Smooth muscle cell (in vitro differentiated cells): ENCODE data around the gene CAPN10. TPM values are rescaled to one million over a fixed set of nuclear protein-coding genes. Genes with fewer than 3 reads are reported as not detected.

ENCODE experiments used
- DNase-seq: peaks from one replicate; lab custom pipeline; 2025; ENCODE audit not compliant: unreplicated experiment; lab: John Stamatoyannopoulos, UW
- H2AFZ ChIP-seq: fragments of 200-600 bp; sonication (generic); 2 replicates; pipeline ENCODE4 v1.6.0; 2016; ENCODE audit warnings: antibody characterized with exemption, low read depth, mild to moderate bottlenecking
- H3F3A ChIP-seq: fragments of 200-600 bp; sonication (generic); 2 replicates; pipeline ENCODE4 v1.6.0; 2017; ENCODE audit warnings: antibody characterized with exemption, low read depth
- H3K27ac ChIP-seq: fragments of 200-600 bp; sonication (generic); 2 replicates; pipeline ENCODE4 v1.5.1; 2016; ENCODE audit warnings: low read depth, mild to moderate bottlenecking
- H3K27me3 ChIP-seq: fragments of 200-600 bp; sonication (generic); 2 replicates; pipeline ENCODE4 v1.6.1; 2016; ENCODE audit warnings: low read depth, mild to moderate bottlenecking
- H3K36me3 ChIP-seq: fragments of 200-600 bp; sonication (generic); 2 replicates; pipeline ENCODE4 v1.5.1; 2016; ENCODE audit warnings: low read depth
- H3K4me1 ChIP-seq: fragments of 200-600 bp; sonication (generic); 2 replicates; pipeline ENCODE4 v1.5.1; 2016; ENCODE audit warnings: low read depth
- H3K4me2 ChIP-seq: fragments of 200-600 bp; sonication (generic); 2 replicates; pipeline ENCODE4 v1.6.0; 2016; ENCODE audit warnings: mild to moderate bottlenecking
- H3K4me3 ChIP-seq: fragments of 200-600 bp; sonication (generic); 2 replicates; pipeline ENCODE4 v1.5.1; 2016; ENCODE audit warnings: mild to moderate bottlenecking
- H3K79me2 ChIP-seq: fragments of 200-600 bp; sonication (generic); 2 replicates; pipeline ENCODE4 v1.6.0; 2016; ENCODE audit warnings: low read depth, mild to moderate bottlenecking
- H3K9ac ChIP-seq: fragments of 200-600 bp; sonication (generic); 2 replicates; pipeline ENCODE4 v1.6.0; 2016; ENCODE audit warnings: low read depth
- H3K9me3 ChIP-seq: fragments of 200-600 bp; sonication (generic); replicated peaks from 2 replicates; pipeline ENCODE4 v1.5.1; 2016; ENCODE audit warnings: low read depth
- H4K20me1 ChIP-seq: fragments of 200-600 bp; sonication (generic); 2 replicates; pipeline ENCODE4 v1.6.0; 2016; ENCODE audit warnings: low read depth
- CTCF ChIP-seq: fragments of 200-600 bp; sonication (generic); IDR thresholded peaks from 2 replicates; pipeline ENCODE4 v1.5.1; 2017; ENCODE audit warnings: borderline replicate concordance, mild to moderate bottlenecking, antibody characterized with exemption; ENCODE audit not compliant: insufficient read depth, poor library complexity, severe bottlenecking
- WGBS: methylation state at CpG from one replicate; pipeline ENCODE4 v1.1.7; 2016; ENCODE audit warnings: low lambda C conversion rate; 5-methylcytosine and 5-hydroxymethylcytosine counted together
- polyA plus RNA-seq: library from polyadenylated mRNA; unstranded; fragments of >200 nt; fragmentation: Nextera tagmentation; extraction: Ambion mirVana; gene quantifications from 2 replicates; pipeline ENCODE4 v1.2.1, GENCODE V29; 2016
- total RNA-seq: library from RNA; depleted of rRNA; stranded (reverse); fragments of >200 nt; gene quantifications from 2 replicates; pipeline ENCODE4 v1.2.3, GENCODE V29; 2014

CAPN10 gene
- total and polyA plus RNA-seq, 2 experiments from 2014 or later = 6.6 to 17.0 TPM

GRCh38 chr2:240567872-240568677 is 18.5 kb upstream of the CAPN10 start, which contains the start of gene RNPEPL1:
RNPEPL1 (plus strand) TSS chr2:240568484; CDS start chr2:240568587, 103 bp downstream.
- Histone ChIP-seq H3K27ac (no peak within 1 kb of the TSS), H4K20me1 (peaks cover 8% of the 10 kb centered on the region), H3K4me3 (peak within 1 kb of the TSS; percentile 68), H3K4me2 (peak within 1 kb of the TSS; percentile 98), H3K9ac (peak within 1 kb of the TSS; percentile 79), H3K36me3 (no peaks in the 10 kb centered on the region), H3K9me3 (no peaks in the 10 kb centered on the region), H3F3A (peaks cover 9% of the 10 kb centered on the region), H3K4me1 (peaks cover 11% of the 10 kb centered on the region), H3K27me3 (no peaks in the 10 kb centered on the region), H2AFZ (peak within 1 kb of the TSS; percentile 87), H3K79me2 (no peaks in the 10 kb centered on the region)
- TF ChIP-seq CTCF = no peak
- no peak for DNase-seq
- WGBS = 4% methylated on average over 26 of the region's 106 CpGs

- Histone ChIP-seq H3K4me1 (peaks cover 11% of the 10 kb centered on the region), H3K9ac (no peak overlapping the region), H3K36me3 (no peaks in the 10 kb centered on the region), H2AFZ (no peak overlapping the region), H3K9me3 (no peaks in the 10 kb centered on the region), H3K27ac (no peak overlapping the region), H4K20me1 (peaks cover 8% of the 10 kb centered on the region), H3K27me3 (no peaks in the 10 kb centered on the region), H3K4me3 (peak overlapping the region; percentile 55), H3K4me2 (peak overlapping the region; percentile 87), H3K79me2 (no peaks in the 10 kb centered on the region), H3F3A (peaks cover 9% of the 10 kb centered on the region)
- 9% methylated on average over 50 of the region's 93 CpGs for WGBS
- TF ChIP-seq CTCF = no peak
- DNase-seq = no peak
Measured at GRCh38 chr2:240568678-240569522, 17.6 kb upstream of the CAPN10 start.

GRCh38 chr2:240569523-240569997 is 17.0 kb upstream of the CAPN10 start:
- WGBS = 94% methylated on average over 9 of the region's 9 CpGs
- Histone ChIP-seq H2AFZ (no peak overlapping the region), H3K4me3 (peak overlapping the region; percentile 55), H3K27ac (no peak overlapping the region), H3F3A (peaks cover 9% of the 10 kb centered on the region), H3K9me3 (no peaks in the 10 kb centered on the region), H3K27me3 (no peaks in the 10 kb centered on the region), H4K20me1 (peaks cover 8% of the 10 kb centered on the region), H3K4me1 (peaks cover 11% of the 10 kb centered on the region), H3K79me2 (no peaks in the 10 kb centered on the region), H3K4me2 (peak overlapping the region; percentile 87), H3K9ac (no peak overlapping the region), H3K36me3 (no peaks in the 10 kb centered on the region)
- DNase-seq = no peak
- TF ChIP-seq CTCF = no peak
